ENCODE results near the gene PLCL1.

Gene PLCL1

DNA sequence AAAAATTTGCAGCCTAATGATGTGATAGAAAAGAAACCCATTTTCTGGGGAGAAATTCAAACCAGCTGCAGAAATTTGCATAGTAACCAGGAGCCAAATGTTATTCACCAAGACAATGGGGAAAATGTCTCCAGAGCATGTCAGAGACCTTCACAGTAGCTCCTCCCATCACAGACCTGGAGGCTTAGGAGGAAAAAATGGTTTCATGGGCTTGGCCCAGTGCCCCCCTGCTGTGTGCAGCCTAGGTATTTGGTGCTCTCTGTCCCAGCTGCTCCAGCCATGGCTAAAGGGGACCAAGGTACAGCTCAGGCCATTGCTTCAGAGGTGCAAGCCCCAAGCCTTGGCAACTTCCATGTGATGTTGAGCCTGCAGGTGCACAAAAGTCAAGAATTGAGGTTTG, 352.9 kb downstream of the PLCL1 start:
- DNase-seq (ENCODE audit: extremely low spot score) = no peak
- POLR2A ChIA-PET = no interaction called here
- TF ChIP-seq BHLHE40 (IDR thresholded peaks at IDR 0.05; ENCODE audit: borderline replicate concordance) (no peak), TARDBP (IDR thresholded peaks at IDR 0.05) (no peak), LEF1 (IDR thresholded peaks at IDR 0.05; ENCODE audit: borderline replicate concordance) (no peak), FOXA1 (IDR thresholded peaks at IDR 0.05) (no peak), ELF4 (IDR thresholded peaks at IDR 0.05) (no peak), CTBP1 (IDR thresholded peaks at IDR 0.05; ENCODE audit: borderline replicate concordance) (no peak), HDGF (IDR thresholded peaks at IDR 0.05; ENCODE audit: borderline replicate concordance) (no peak), NFRKB (IDR thresholded peaks at IDR 0.05) (no peak), SUZ12 (IDR thresholded peaks at IDR 0.05) (no peak), FOXK2 (IDR thresholded peaks at IDR 0.05) (no peak), ZNF384 (IDR thresholded peaks at IDR 0.05) (no peak), L3MBTL2 (conservative IDR thresholded peaks at IDR 0.05) (no peak), SP1 (IDR thresholded peaks at IDR 0.05) (no peak), ARNT (IDR thresholded peaks at IDR 0.05) (no peak), FOXM1 (IDR thresholded peaks at IDR 0.05; ENCODE audit: borderline replicate concordance) (no peak)
- TF ChIP-seq, protein P1, sequence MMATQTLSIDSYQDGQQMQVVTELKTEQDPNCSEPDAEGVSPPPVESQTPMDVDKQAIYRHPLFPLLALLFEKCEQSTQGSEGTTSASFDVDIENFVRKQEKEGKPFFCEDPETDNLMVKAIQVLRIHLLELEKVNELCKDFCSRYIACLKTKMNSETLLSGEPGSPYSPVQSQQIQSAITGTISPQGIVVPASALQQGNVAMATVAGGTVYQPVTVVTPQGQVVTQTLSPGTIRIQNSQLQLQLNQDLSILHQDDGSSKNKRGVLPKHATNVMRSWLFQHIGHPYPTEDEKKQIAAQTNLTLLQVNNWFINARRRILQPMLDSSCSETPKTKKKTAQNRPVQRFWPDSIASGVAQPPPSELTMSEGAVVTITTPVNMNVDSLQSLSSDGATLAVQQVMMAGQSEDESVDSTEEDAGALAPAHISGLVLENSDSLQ (IDR thresholded peaks at IDR 0.05) = no peak
- CTCF ChIA-PET = no interaction called here

GRCh38 chr2:198161151-198161550, 356.8 kb downstream of the PLCL1 start:
- ChIA-PET POLR2A (no interaction called here), CTCF (no interaction called here)
- no peak for DNase-seq (ENCODE audit: extremely low spot score)
- TF ChIP-seq LEF1 (IDR thresholded peaks at IDR 0.05; ENCODE audit: borderline replicate concordance) (no peak), ELF4 (IDR thresholded peaks at IDR 0.05) (no peak), CTBP1 (IDR thresholded peaks at IDR 0.05; ENCODE audit: borderline replicate concordance) (no peak), ARNT (IDR thresholded peaks at IDR 0.05) (no peak), SUZ12 (IDR thresholded peaks at IDR 0.05) (no peak), FOXK2 (IDR thresholded peaks at IDR 0.05) (no peak), FOXA1 (IDR thresholded peaks at IDR 0.05) (no peak), SP1 (IDR thresholded peaks at IDR 0.05) (no peak), ZNF384 (IDR thresholded peaks at IDR 0.05) (no peak), NFRKB (IDR thresholded peaks at IDR 0.05) (no peak), FOXM1 (IDR thresholded peaks at IDR 0.05; ENCODE audit: borderline replicate concordance) (no peak), HDGF (IDR thresholded peaks at IDR 0.05; ENCODE audit: borderline replicate concordance) (no peak), TARDBP (IDR thresholded peaks at IDR 0.05) (no peak), L3MBTL2 (conservative IDR thresholded peaks at IDR 0.05) (no peak)
- TF ChIP-seq, protein P1 (IDR thresholded peaks at IDR 0.05) = no peak

GRCh38 chr2:198162276-198162675, 357.9 kb downstream of the PLCL1 start:
- DNase-seq (ENCODE audit: extremely low spot score) = no peak
- POLR2A ChIA-PET = no interaction called here
- TF ChIP-seq ZNF384 (IDR thresholded peaks at IDR 0.05) (no peak), FOXM1 (IDR thresholded peaks at IDR 0.05; ENCODE audit: borderline replicate concordance) (no peak), NFRKB (IDR thresholded peaks at IDR 0.05) (no peak), FOXK2 (IDR thresholded peaks at IDR 0.05) (no peak), FOXA1 (IDR thresholded peaks at IDR 0.05) (no peak), SP1 (IDR thresholded peaks at IDR 0.05) (no peak), TARDBP (IDR thresholded peaks at IDR 0.05) (no peak), BHLHE40 (IDR thresholded peaks at IDR 0.05; ENCODE audit: borderline replicate concordance) (no peak), LEF1 (IDR thresholded peaks at IDR 0.05; ENCODE audit: borderline replicate concordance) (no peak), ELF4 (IDR thresholded peaks at IDR 0.05) (no peak), ARNT (IDR thresholded peaks at IDR 0.05) (no peak), CTBP1 (IDR thresholded peaks at IDR 0.05; ENCODE audit: borderline replicate concordance) (no peak)
- TF ChIP-seq, protein P1 (IDR thresholded peaks at IDR 0.05) = no peak
- CTCF ChIA-PET = no interaction called here

- no peak for DNase-seq (ENCODE audit: extremely low spot score)
- POLR2A ChIA-PET = no interaction called here
- CTCF ChIA-PET = no interaction called here
- TF ChIP-seq TARDBP (IDR thresholded peaks at IDR 0.05) (no peak), SUZ12 (IDR thresholded peaks at IDR 0.05) (no peak), FOXM1 (IDR thresholded peaks at IDR 0.05; ENCODE audit: borderline replicate concordance) (no peak), FOXK2 (IDR thresholded peaks at IDR 0.05) (no peak), ARNT (IDR thresholded peaks at IDR 0.05) (no peak)
These were observed 360.4 kb downstream of the PLCL1 start for GRCh38 chr2:198164843-198165242.

DNA sequence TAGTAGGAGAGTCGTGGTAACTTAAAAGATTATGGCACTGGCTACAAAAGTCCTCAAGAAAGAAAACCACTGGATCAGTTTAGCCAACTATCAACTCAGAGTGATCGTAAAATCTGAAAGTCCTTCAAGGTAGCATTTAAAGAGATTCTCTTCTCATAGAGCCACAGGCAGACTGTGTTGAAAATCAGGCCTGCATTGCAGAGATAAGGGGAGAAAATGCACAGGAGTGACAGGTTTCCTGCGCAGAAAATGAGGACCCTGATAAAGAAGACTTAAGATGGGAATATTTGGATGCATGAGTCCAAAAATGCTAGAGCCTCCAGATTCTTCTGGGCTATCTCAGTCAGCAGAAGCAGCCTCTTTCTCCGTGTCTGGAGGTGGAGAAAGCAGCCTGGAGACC, 360.9 kb downstream of the PLCL1 start:
- POLR2A ChIA-PET = no interaction called here
- TF ChIP-seq ELF4 (IDR thresholded peaks at IDR 0.05) (no peak), TARDBP (IDR thresholded peaks at IDR 0.05) (no peak), CTBP1 (IDR thresholded peaks at IDR 0.05; ENCODE audit: borderline replicate concordance) (no peak), FOXK2 (IDR thresholded peaks at IDR 0.05) (no peak), L3MBTL2 (conservative IDR thresholded peaks at IDR 0.05) (no peak), FOXA1 (IDR thresholded peaks at IDR 0.05) (no peak), SP1 (IDR thresholded peaks at IDR 0.05) (no peak), LEF1 (IDR thresholded peaks at IDR 0.05; ENCODE audit: borderline replicate concordance) (no peak), SUZ12 (IDR thresholded peaks at IDR 0.05) (no peak), FOXM1 (IDR thresholded peaks at IDR 0.05; ENCODE audit: borderline replicate concordance) (no peak), ZNF384 (IDR thresholded peaks at IDR 0.05) (no peak), BHLHE40 (IDR thresholded peaks at IDR 0.05; ENCODE audit: borderline replicate concordance) (no peak), NFRKB (IDR thresholded peaks at IDR 0.05) (no peak), ARNT (IDR thresholded peaks at IDR 0.05) (no peak), HDGF (IDR thresholded peaks at IDR 0.05; ENCODE audit: borderline replicate concordance) (no peak)
- TF ChIP-seq, protein P1 (IDR thresholded peaks at IDR 0.05) = no peak
- CTCF ChIA-PET = no interaction called here
- DNase-seq (ENCODE audit: extremely low spot score) = no peak

DNA sequence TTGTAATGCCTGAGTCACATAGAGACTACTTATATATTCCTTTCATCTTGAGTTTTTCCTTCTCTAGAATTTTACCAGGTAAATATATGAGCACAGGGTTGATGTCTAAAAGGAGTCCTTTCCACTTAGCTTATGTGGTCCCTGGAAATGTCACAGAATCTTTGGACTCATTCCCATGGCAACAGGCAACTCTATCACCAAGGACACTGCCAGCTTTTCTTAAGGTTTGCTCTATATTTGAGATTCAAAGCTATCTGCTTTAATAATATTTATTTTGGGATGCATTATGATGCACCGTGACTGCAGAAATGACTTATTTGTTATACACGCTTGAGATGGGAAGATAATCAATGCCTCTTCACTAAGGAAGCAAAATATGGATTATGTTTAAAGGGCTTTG, 363.0 kb downstream of the PLCL1 start:
- TF ChIP-seq NFRKB (IDR thresholded peaks at IDR 0.05) = no peak
- no peak for TF ChIP-seq FOXK2 (IDR thresholded peaks at IDR 0.05)
- no peak for TF ChIP-seq CTBP1 (IDR thresholded peaks at IDR 0.05; ENCODE audit: borderline replicate concordance)
- TF ChIP-seq ELF4 (IDR thresholded peaks at IDR 0.05) = no peak
- TF ChIP-seq L3MBTL2 (conservative IDR thresholded peaks at IDR 0.05) = no peak
- no peak for TF ChIP-seq HDGF (IDR thresholded peaks at IDR 0.05; ENCODE audit: borderline replicate concordance)
- no peak for TF ChIP-seq BHLHE40 (IDR thresholded peaks at IDR 0.05; ENCODE audit: borderline replicate concordance)
- TF ChIP-seq SP1 (IDR thresholded peaks at IDR 0.05) = no peak
- no peak for TF ChIP-seq FOXA1 (IDR thresholded peaks at IDR 0.05)
- TF ChIP-seq ZNF384 (IDR thresholded peaks at IDR 0.05) = no peak
- TF ChIP-seq SUZ12 (IDR thresholded peaks at IDR 0.05) = no peak
- TF ChIP-seq ARNT (IDR thresholded peaks at IDR 0.05) = no peak
- TF ChIP-seq, protein P1 (IDR thresholded peaks at IDR 0.05) = no peak
- TF ChIP-seq TARDBP (IDR thresholded peaks at IDR 0.05) = no peak
- no peak for TF ChIP-seq LEF1 (IDR thresholded peaks at IDR 0.05; ENCODE audit: borderline replicate concordance)
- TF ChIP-seq FOXM1 (IDR thresholded peaks at IDR 0.05; ENCODE audit: borderline replicate concordance) = no peak
- POLR2A ChIA-PET = no interaction called here
- CTCF ChIA-PET = no interaction called here

More for the DNA sequence above, 363.0 kb downstream of the PLCL1 start:
- no peak for DNase-seq (ENCODE audit: extremely low spot score)
